ENCODE measurements around the gene KIF2B.
"Not testable (repeated sequence)": the region's sequence is repeated elsewhere in the genome, so short reads cannot be mapped to it uniquely, and the experiment has no call there.

The KIF2B gene

GRCh38 chr17:53818271-53818670 lies 4.5 kb upstream of the KIF2B start:
- Histone ChIP-seq H3K4me1 (no peaks in the 10 kb centered on the region), H3K27ac (no peak overlapping the region), H3K27me3 (no peaks in the 10 kb centered on the region), H3K36me3 (no peaks in the 10 kb centered on the region), H3K9me3 (no peaks in the 10 kb centered on the region), H3K4me3 (no peak overlapping the region)
- no peak for DNase-seq
- TF ChIP-seq CTCF (IDR thresholded peaks at IDR 0.05): no peak
- intact Hi-C loops (cut with DNase I; ENCODE audit: low total_unique reads): no loop called here

GRCh38 chr17:53818929-53819328 lies 3.8 kb upstream of the KIF2B start:
- TF ChIP-seq CTCF (IDR thresholded peaks at IDR 0.05): no peak
- DNase-seq: no peak
- Histone ChIP-seq H3K27me3 (no peaks in the 10 kb centered on the region), H3K27ac (no peak overlapping the region), H3K9me3 (no peaks in the 10 kb centered on the region), H3K4me3 (no peak overlapping the region), H3K36me3 (no peaks in the 10 kb centered on the region), H3K4me1 (no peaks in the 10 kb centered on the region)
- intact Hi-C loops (cut with DNase I; ENCODE audit: low total_unique reads): no loop called here

- no peaks in the 10 kb centered on the region for H3K4me1 ChIP-seq
- no peaks in the 10 kb centered on the region for H3K27me3 ChIP-seq
- no peak overlapping the region for H3K4me3 ChIP-seq
- intact Hi-C loops (cut with DNase I; ENCODE audit: low total_unique reads): no loop called here
- DNase-seq: no peak
- TF ChIP-seq CTCF (IDR thresholded peaks at IDR 0.05): no peak
- H3K27ac ChIP-seq: no peak overlapping the region
- no peaks in the 10 kb centered on the region for H3K9me3 ChIP-seq
- H3K36me3 ChIP-seq: no peaks in the 10 kb centered on the region
These were observed 2.8 kb upstream of the KIF2B start for GRCh38 chr17:53819956-53820355.

- Histone ChIP-seq H3K9me3 (no peaks in the 10 kb centered on the region), H3K27ac (no peak overlapping the region), H3K4me3 (no peak overlapping the region), H3K36me3 (no peaks in the 10 kb centered on the region), H3K27me3 (no peaks in the 10 kb centered on the region), H3K4me1 (no peaks in the 10 kb centered on the region)
- no peak for DNase-seq
- TF ChIP-seq CTCF (IDR thresholded peaks at IDR 0.05): no peak
- intact Hi-C loops (cut with DNase I; ENCODE audit: low total_unique reads): no loop called here
These were observed 769 bp downstream of the KIF2B start for GRCh38 chr17:53823341-53824050.

- H3K4me3 ChIP-seq; DNase-seq; H3K36me3 ChIP-seq; H3K27me3 ChIP-seq; H3K27ac ChIP-seq; intact Hi-C loops (cut with DNase I; ENCODE audit: low total_unique reads); H3K4me1 ChIP-seq; H3K9me3 ChIP-seq: not testable (repeated sequence)
These were observed 12.0 kb downstream of the KIF2B start for GRCh38 chr17:53834771-53835170.

- no peaks in the 10 kb centered on the region for H3K4me1 ChIP-seq
- no peaks in the 10 kb centered on the region for H3K36me3 ChIP-seq
- no peak overlapping the region for H3K27ac ChIP-seq
- H3K4me3 ChIP-seq: no peak overlapping the region
- no peak for TF ChIP-seq CTCF (IDR thresholded peaks at IDR 0.05)
- DNase-seq: no peak
- no peaks in the 10 kb centered on the region for H3K27me3 ChIP-seq
- intact Hi-C loops (cut with DNase I; ENCODE audit: low total_unique reads): no loop called here
- H3K9me3 ChIP-seq: no peaks in the 10 kb centered on the region
These were observed 14.4 kb downstream of the KIF2B start for GRCh38 chr17:53837131-53837530.
